ENCODE data around the gene PALM. TPM values are rescaled to one million over a fixed set of nuclear protein-coding genes. Genes with fewer than 3 reads are reported as not detected.

Gene PALM
- polyA plus RNA-seq, 1 donor, result 29.2 TPM

- H3K9me3 ChIP-seq (ENCODE audit: control insufficient read depth, low read depth, low read length), result peaks cover 3% of the 10 kb centered on the region
- WGBS (ENCODE audit: insufficient coverage, low lambda C conversion rate), result no CpG with 5 or more reads among the region's 6 CpGs
- H3K36me3 ChIP-seq (ENCODE audit: control insufficient read depth, insufficient read depth, low read length), result no peaks in the 10 kb centered on the region
- no peak overlapping the region for H3K27ac ChIP-seq (ENCODE audit: low read length)
- no peak for DNase-seq
- no peak overlapping the region for H3K4me3 ChIP-seq (ENCODE audit: low read length)
- no peaks in the 10 kb centered on the region for H3K4me1 ChIP-seq (ENCODE audit: control insufficient read depth, insufficient read depth, low read length)
- no peaks in the 10 kb centered on the region for H3K27me3 ChIP-seq (ENCODE audit: control insufficient read depth, insufficient read depth, low read length)
Measured at GRCh38 chr19:771332-771785, 62.6 kb downstream of the PALM start.

GRCh38 chr19:772063-772462 is 63.3 kb downstream of the PALM start:
- no peak for DNase-seq
- WGBS (ENCODE audit: insufficient coverage, low lambda C conversion rate), result no CpG with 5 or more reads among the region's 5 CpGs
- peaks cover 3% of the 10 kb centered on the region for H3K9me3 ChIP-seq (ENCODE audit: control insufficient read depth, low read depth, low read length)

GRCh38 chr19:772730-773436 is 64.1 kb downstream of the PALM start:
- DNase-seq, result no peak
- Histone ChIP-seq H3K27ac (ENCODE audit: low read length) (no peak overlapping the region), H3K4me1 (ENCODE audit: control insufficient read depth, insufficient read depth, low read length) (no peaks in the 10 kb centered on the region), H3K9me3 (ENCODE audit: control insufficient read depth, low read depth, low read length) (peaks cover 3% of the 10 kb centered on the region), H3K4me3 (ENCODE audit: low read length) (no peak overlapping the region), H3K36me3 (ENCODE audit: control insufficient read depth, insufficient read depth, low read length) (no peaks in the 10 kb centered on the region), H3K27me3 (ENCODE audit: control insufficient read depth, insufficient read depth, low read length) (no peaks in the 10 kb centered on the region)
- no CpG with 5 or more reads among the region's 18 CpGs for WGBS (ENCODE audit: insufficient coverage, low lambda C conversion rate)

More at GRCh38 chr19:772063-772462, 63.3 kb downstream of the PALM start:
- H3K27ac ChIP-seq (ENCODE audit: low read length), result no peak overlapping the region
- H3K4me1 ChIP-seq (ENCODE audit: control insufficient read depth, insufficient read depth, low read length), result no peaks in the 10 kb centered on the region
- H3K4me3 ChIP-seq (ENCODE audit: low read length), result no peak overlapping the region
- no peaks in the 10 kb centered on the region for H3K36me3 ChIP-seq (ENCODE audit: control insufficient read depth, insufficient read depth, low read length)
- no peaks in the 10 kb centered on the region for H3K27me3 ChIP-seq (ENCODE audit: control insufficient read depth, insufficient read depth, low read length)

GRCh38 chr19:776549-776948 is 67.8 kb downstream of the PALM start:
- Histone ChIP-seq H3K4me3 (ENCODE audit: low read length) (no peak overlapping the region), H3K27me3 (ENCODE audit: control insufficient read depth, insufficient read depth, low read length) (no peaks in the 10 kb centered on the region), H3K27ac (ENCODE audit: low read length) (no peak overlapping the region), H3K36me3 (ENCODE audit: control insufficient read depth, insufficient read depth, low read length) (no peaks in the 10 kb centered on the region), H3K4me1 (ENCODE audit: control insufficient read depth, insufficient read depth, low read length) (peaks cover 9% of the 10 kb centered on the region), H3K9me3 (ENCODE audit: control insufficient read depth, low read depth, low read length) (peaks cover 3% of the 10 kb centered on the region)
- no peak for DNase-seq
- WGBS (ENCODE audit: insufficient coverage, low lambda C conversion rate), result no CpG with 5 or more reads among the region's 18 CpGs

DNA sequence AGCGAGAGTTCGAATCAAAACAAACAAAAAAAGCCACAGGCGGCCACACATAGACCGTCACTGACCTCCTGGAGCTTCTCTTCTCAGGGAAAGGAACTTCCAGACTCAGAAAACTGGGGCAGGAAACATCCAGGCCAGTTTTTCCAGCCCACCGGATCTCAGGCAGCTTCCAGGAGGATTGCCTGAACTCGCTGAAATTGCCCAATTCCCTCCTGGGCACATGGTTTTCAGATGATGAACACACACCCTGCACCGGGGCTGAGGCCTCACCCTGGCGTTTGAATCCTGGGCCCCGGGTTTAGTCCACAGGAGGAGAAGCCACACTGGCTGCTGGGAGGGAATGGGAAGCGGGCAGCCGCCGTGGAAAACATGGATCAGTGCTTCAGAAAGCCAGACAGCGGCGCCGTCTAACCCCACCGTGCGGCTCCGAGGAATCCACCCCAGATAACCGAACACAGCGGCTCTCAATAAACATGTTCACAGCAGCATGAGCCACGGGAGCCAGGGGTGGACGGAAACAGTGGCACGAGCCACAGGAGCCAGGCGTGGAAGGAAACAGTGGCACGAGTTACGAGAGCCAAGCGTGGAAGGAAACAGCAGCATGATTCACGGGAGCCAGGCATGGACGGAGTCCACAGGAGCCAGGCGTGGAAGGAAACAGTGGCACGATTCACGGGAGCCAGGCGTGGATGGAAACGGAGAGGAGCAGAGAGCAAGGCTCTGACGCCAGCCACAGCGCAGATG is 70.3 kb downstream of the PALM start:
- Histone ChIP-seq H3K27ac (ENCODE audit: low read length) (no peak overlapping the region), H3K4me1 (ENCODE audit: control insufficient read depth, insufficient read depth, low read length) (peaks cover 23% of the 10 kb centered on the region), H3K27me3 (ENCODE audit: control insufficient read depth, insufficient read depth, low read length) (no peaks in the 10 kb centered on the region), H3K9me3 (ENCODE audit: control insufficient read depth, low read depth, low read length) (peaks cover 3% of the 10 kb centered on the region), H3K36me3 (ENCODE audit: control insufficient read depth, insufficient read depth, low read length) (no peaks in the 10 kb centered on the region), H3K4me3 (ENCODE audit: low read length) (no peak overlapping the region)
- DNase-seq, result peak in 1 of 2 donors; percentile 64
- no CpG with 5 or more reads among the region's 36 CpGs for WGBS (ENCODE audit: insufficient coverage, low lambda C conversion rate)

GRCh38 chr19:780935-781334 is 72.2 kb downstream of the PALM start:
- H3K4me3 ChIP-seq (ENCODE audit: low read length), result no peak overlapping the region
- WGBS (ENCODE audit: insufficient coverage, low lambda C conversion rate), result no CpG with 5 or more reads among the region's 15 CpGs

GRCh38 chr19:781800-782184 is 73.1 kb downstream of the PALM start:
- Histone ChIP-seq H3K27ac (ENCODE audit: low read length) (no peak overlapping the region), H3K9me3 (ENCODE audit: control insufficient read depth, low read depth, low read length) (peaks cover 3% of the 10 kb centered on the region), H3K4me3 (ENCODE audit: low read length) (no peak overlapping the region), H3K27me3 (ENCODE audit: control insufficient read depth, insufficient read depth, low read length) (no peaks in the 10 kb centered on the region), H3K36me3 (ENCODE audit: control insufficient read depth, insufficient read depth, low read length) (no peaks in the 10 kb centered on the region), H3K4me1 (ENCODE audit: control insufficient read depth, insufficient read depth, low read length) (peaks cover 23% of the 10 kb centered on the region)
- no peak for DNase-seq
- WGBS (ENCODE audit: insufficient coverage, low lambda C conversion rate), result no CpG with 5 or more reads among the region's 19 CpGs

More at GRCh38 chr19:780935-781334, 72.2 kb downstream of the PALM start:
- peak in 1 of 2 donors; percentile 31 for DNase-seq
- Histone ChIP-seq H3K4me1 (ENCODE audit: control insufficient read depth, insufficient read depth, low read length) (peaks cover 23% of the 10 kb centered on the region), H3K36me3 (ENCODE audit: control insufficient read depth, insufficient read depth, low read length) (no peaks in the 10 kb centered on the region), H3K27ac (ENCODE audit: low read length) (no peak overlapping the region), H3K9me3 (ENCODE audit: control insufficient read depth, low read depth, low read length) (peaks cover 3% of the 10 kb centered on the region), H3K27me3 (ENCODE audit: control insufficient read depth, insufficient read depth, low read length) (no peaks in the 10 kb centered on the region)

- DNase-seq, result peak; percentile 56 to 70
- no CpG with 5 or more reads among the region's 29 CpGs for WGBS (ENCODE audit: insufficient coverage, low lambda C conversion rate)
- peaks cover 23% of the 10 kb centered on the region for H3K4me1 ChIP-seq (ENCODE audit: control insufficient read depth, insufficient read depth, low read length)
- H3K27ac ChIP-seq (ENCODE audit: low read length), result peak overlapping the region; percentile 30
- H3K4me3 ChIP-seq (ENCODE audit: low read length), result peak overlapping the region; percentile 41
- peaks cover 3% of the 10 kb centered on the region for H3K9me3 ChIP-seq (ENCODE audit: control insufficient read depth, low read depth, low read length)
- no peaks in the 10 kb centered on the region for H3K27me3 ChIP-seq (ENCODE audit: control insufficient read depth, insufficient read depth, low read length)
- no peaks in the 10 kb centered on the region for H3K36me3 ChIP-seq (ENCODE audit: control insufficient read depth, insufficient read depth, low read length)
Measured at GRCh38 chr19:782185-782877, 73.6 kb downstream of the PALM start.

DNA sequence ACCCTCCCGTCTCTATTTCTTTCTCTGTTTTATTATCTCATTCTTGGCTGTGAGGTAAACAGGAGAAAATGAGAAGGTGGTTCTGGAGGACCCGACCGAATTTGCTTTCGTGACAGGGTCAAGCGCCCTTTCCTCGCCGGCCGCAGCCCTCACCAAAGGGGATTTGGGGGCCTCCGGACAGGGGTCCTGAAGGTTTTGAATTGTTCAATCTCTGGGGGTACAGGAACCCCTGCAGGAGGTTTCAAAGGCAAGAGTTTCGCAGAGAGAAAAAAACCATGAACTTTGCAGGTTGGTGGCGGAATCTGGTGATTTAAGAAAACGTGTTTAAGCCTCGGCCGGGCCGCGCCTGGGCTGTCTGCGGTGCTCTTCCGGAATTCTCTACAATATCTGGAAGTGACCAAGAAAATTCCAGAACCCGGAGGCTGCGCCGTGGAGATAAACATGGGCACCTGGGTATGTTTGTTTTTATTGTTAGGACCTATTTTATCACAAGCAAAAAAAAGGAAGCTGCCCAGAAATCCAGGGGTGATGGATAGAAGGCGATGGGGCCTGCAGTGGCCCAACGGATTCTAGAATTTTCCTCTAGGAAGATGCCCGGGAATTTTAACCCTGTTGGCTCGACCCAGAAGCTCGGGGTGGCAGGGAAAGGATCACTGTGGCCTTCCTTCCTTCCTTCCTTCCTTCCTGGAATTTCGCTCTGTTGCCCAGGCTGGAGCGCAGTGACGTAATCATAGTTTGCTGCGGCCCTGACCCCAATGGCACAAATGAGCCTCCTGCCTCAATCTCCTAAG is 74.3 kb downstream of the PALM start:
- WGBS (ENCODE audit: insufficient coverage, low lambda C conversion rate), result 80% methylated on average over 2 of the region's 30 CpGs
- peaks cover 23% of the 10 kb centered on the region for H3K4me1 ChIP-seq (ENCODE audit: control insufficient read depth, insufficient read depth, low read length)

GRCh38 chr19:784541-784940 is 75.8 kb downstream of the PALM start:
- Histone ChIP-seq H3K4me1 (ENCODE audit: control insufficient read depth, insufficient read depth, low read length) (peaks cover 23% of the 10 kb centered on the region), H3K27ac (ENCODE audit: low read length) (no peak overlapping the region), H3K9me3 (ENCODE audit: control insufficient read depth, low read depth, low read length) (peaks cover 3% of the 10 kb centered on the region), H3K36me3 (ENCODE audit: control insufficient read depth, insufficient read depth, low read length) (no peaks in the 10 kb centered on the region), H3K4me3 (ENCODE audit: low read length) (no peak overlapping the region), H3K27me3 (ENCODE audit: control insufficient read depth, insufficient read depth, low read length) (no peaks in the 10 kb centered on the region)
- no peak for DNase-seq
- WGBS (ENCODE audit: insufficient coverage, low lambda C conversion rate), result no CpG with 5 or more reads among the region's 13 CpGs

More for the DNA sequence above, 74.3 kb downstream of the PALM start:
- peaks cover 3% of the 10 kb centered on the region for H3K9me3 ChIP-seq (ENCODE audit: control insufficient read depth, low read depth, low read length)
- peak overlapping the region; percentile 41 for H3K4me3 ChIP-seq (ENCODE audit: low read length)
- no peaks in the 10 kb centered on the region for H3K36me3 ChIP-seq (ENCODE audit: control insufficient read depth, insufficient read depth, low read length)
- DNase-seq, result peak in 1 of 2 donors; percentile 3
- H3K27ac ChIP-seq (ENCODE audit: low read length), result peak overlapping the region; percentile 30
- H3K27me3 ChIP-seq (ENCODE audit: control insufficient read depth, insufficient read depth, low read length), result no peaks in the 10 kb centered on the region
